Vagina (tissue), 2 donors: Measurements from ENCODE around the gene PDE11A.

Source experiments
- POLR2A ChIP-seq, 2 donors: fragments of 450-650 bp; IDR thresholded peaks; one replicate each; pipeline ENCODE4 v1.6.1; 2017; ENCODE audit warnings: antibody characterized with exemption in 2 of 2, mild to moderate bottlenecking in 2 of 2, moderate library complexity in 2 of 2
- POLR2AphosphoS5 ChIP-seq, 2 donors: sonication (generic); formaldehyde crosslinking; IDR thresholded peaks; one replicate each; pipeline ENCODE4 v1.9.0; 2017; ENCODE audit warnings: antibody characterized with exemption in 2 of 2, mild to moderate bottlenecking in 2 of 2, low read depth in 1 of 2; ENCODE audit not compliant: insufficient read depth in 1 of 2
- TF ChIP-seq, protein P1 (sequence below), 3 experiments: fragments of 450-650 bp in 2 of 3; fragments of 200-600 bp in 1 of 3; sonication (generic) in 1 of 3; IDR thresholded peaks; one replicate each; pipeline ENCODE4 v1.5.1; 2017 to 2019; ENCODE audit warnings: antibody characterized with exemption in 3 of 3, mild to moderate bottlenecking in 2 of 3, moderate library complexity in 2 of 3

- TF ChIP-seq, protein P1, sequence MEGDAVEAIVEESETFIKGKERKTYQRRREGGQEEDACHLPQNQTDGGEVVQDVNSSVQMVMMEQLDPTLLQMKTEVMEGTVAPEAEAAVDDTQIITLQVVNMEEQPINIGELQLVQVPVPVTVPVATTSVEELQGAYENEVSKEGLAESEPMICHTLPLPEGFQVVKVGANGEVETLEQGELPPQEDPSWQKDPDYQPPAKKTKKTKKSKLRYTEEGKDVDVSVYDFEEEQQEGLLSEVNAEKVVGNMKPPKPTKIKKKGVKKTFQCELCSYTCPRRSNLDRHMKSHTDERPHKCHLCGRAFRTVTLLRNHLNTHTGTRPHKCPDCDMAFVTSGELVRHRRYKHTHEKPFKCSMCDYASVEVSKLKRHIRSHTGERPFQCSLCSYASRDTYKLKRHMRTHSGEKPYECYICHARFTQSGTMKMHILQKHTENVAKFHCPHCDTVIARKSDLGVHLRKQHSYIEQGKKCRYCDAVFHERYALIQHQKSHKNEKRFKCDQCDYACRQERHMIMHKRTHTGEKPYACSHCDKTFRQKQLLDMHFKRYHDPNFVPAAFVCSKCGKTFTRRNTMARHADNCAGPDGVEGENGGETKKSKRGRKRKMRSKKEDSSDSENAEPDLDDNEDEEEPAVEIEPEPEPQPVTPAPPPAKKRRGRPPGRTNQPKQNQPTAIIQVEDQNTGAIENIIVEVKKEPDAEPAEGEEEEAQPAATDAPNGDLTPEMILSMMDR (IDR thresholded peaks at IDR 0.05): no peak
- no peak for TF ChIP-seq POLR2AphosphoS5 (IDR thresholded peaks at IDR 0.05; ENCODE audit: insufficient read depth in 1 of 2, low read depth in 1 of 2)
- TF ChIP-seq POLR2A (IDR thresholded peaks at IDR 0.05): no peak
Measured at GRCh38 chr2:177714704-177715103, 357.9 kb downstream of the PDE11A start.
